ENCODE results near the gene OSBPL5. TPM values are rescaled to one million over a fixed set of nuclear protein-coding genes. Genes with fewer than 3 reads are reported as not detected.

OSBPL5 gene
- total and polyA plus RNA-seq, 4 donors = 20.9 to 54.0 (median 34.8) TPM

DNA sequence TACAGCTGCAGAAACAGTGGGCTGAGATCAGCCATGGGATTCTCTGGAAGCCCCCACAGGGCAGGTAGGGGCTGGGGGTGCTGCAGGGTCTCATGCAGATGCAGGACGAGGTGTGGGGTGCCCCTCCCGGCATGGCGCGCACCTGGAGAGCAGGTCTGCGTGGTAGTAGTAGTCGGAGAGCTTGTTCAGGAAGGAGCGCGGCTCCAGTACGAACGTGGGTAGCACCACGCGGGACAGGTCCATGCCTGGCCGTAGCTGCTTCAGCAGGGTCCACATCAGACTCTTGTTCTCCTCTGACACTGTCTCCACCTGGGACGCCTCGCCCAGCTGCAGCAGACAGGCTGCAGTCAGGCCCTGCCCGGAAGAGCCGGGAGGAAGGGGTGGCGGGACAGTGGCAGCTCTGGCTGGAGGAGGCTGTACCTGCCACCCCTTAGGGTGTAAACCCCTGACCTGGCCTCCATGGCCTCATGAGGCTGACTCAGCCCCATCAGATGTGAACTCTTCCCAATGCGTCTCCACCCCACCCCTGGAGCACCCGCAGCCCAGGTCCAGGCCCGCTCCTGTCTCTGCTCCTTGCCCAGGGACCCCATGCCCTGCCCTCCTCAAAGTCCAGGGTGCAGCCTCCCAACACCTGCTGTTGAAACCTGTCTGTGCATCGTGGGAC, 60.9 kb downstream of the OSBPL5 start:
- DNase-seq (ENCODE audit: low read depth in 4 of 6, low spot score in 6 of 6) = no peak
- Histone ChIP-seq H3K36me3 (ENCODE audit: control insufficient read depth, insufficient read depth, low read length) (peaks cover 95% of the 10 kb centered on the region), H3K9me3 (ENCODE audit: control insufficient read depth, insufficient read depth, low read length) (no peaks in the 10 kb centered on the region), H3K27me3 (ENCODE audit: control insufficient read depth, insufficient read depth, low read length) (no peaks in the 10 kb centered on the region), H3K4me1 (ENCODE audit: control insufficient read depth, insufficient read depth, low read length) (no peaks in the 10 kb centered on the region), H3K27ac (ENCODE audit: low read depth, low read length) (no peak overlapping the region), H3K4me3 (ENCODE audit: low read depth, low read length) (no peak overlapping the region)
- WGBS (ENCODE audit: insufficient coverage) = 94% methylated on average over 22 of the region's 22 CpGs

DNA sequence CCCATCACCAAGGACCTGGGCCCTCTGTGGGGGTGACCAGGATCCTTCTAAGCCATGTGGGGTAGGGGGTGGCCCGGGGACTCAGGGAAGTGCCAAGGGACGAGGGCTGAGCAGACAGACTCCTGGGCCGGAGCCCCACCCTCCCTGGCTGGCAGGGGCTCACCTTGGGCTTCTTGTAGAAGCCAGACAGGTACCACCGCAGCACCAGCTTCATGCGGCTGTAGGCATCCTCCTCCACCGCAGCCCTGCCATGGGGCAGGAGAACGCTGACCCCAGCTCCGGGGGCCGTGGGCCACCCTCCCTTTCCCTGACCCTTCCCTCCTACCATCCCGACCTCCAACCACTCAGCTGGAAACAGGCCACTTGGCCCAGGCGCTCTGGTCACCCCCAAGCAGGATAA, 62.0 kb downstream of the OSBPL5 start:
- WGBS (ENCODE audit: insufficient coverage) = 91% methylated on average over 11 of the region's 11 CpGs
- Histone ChIP-seq H3K9me3 (ENCODE audit: control insufficient read depth, insufficient read depth, low read length) (no peaks in the 10 kb centered on the region), H3K4me1 (ENCODE audit: control insufficient read depth, insufficient read depth, low read length) (no peaks in the 10 kb centered on the region), H3K27ac (ENCODE audit: low read depth, low read length) (no peak overlapping the region), H3K27me3 (ENCODE audit: control insufficient read depth, insufficient read depth, low read length) (no peaks in the 10 kb centered on the region), H3K36me3 (ENCODE audit: control insufficient read depth, insufficient read depth, low read length) (peaks cover 87% of the 10 kb centered on the region), H3K4me3 (ENCODE audit: low read depth, low read length) (no peak overlapping the region)
- no peak for DNase-seq (ENCODE audit: low read depth in 4 of 6, low spot score in 6 of 6)

DNA sequence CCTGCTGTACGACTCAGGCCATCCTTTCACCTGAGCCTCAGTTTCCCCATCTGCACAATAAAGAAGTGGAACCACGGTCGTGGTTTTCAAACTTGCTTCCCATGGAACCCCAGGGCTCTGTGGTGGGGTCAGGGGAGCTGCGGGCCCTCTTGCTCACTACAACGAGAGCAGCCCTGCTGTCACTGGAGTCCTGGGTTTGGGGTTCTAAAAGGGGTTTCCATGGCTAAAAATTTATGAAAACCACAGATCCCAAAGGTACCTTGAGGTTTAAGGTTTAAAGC, 62.5 kb downstream of the OSBPL5 start:
- DNase-seq (ENCODE audit: low read depth in 4 of 6, low spot score in 6 of 6) = no peak

DNA sequence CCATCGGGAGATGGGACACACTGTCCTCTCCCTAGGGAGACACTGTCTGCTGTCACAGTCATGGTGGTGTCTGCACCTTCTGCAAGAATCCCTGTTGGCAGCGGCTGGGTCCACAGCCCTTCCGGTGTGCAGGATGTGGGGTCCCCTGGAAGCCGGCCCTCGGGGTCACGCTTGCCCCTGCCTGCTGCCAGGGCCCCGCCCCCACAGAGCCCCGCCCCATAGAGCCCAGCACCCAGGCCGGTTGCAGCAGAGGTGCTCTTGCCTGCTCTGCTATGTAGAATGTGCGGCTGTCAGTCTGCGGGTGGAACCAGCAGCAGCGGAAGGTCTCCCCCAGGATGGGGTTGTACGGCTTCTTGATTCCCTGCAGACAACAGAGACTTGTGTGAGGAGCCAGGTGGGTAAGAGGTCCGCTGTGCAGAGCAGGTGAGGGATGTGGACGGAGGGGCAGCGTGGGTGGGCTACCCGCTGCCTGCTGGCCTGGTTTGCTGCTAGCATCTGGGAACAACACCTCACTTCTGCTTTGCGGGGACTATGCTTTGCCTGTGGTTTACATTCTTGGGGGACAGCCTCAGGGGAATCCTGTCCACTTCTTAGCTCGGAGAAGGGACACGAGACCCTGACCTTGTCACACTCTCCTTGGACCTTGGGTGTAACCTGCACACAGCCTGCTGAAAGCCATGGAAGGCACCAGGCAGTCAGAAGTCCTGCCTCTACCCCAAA, 63.0 kb downstream of the OSBPL5 start:
- H3K27ac ChIP-seq (ENCODE audit: low read depth, low read length) = no peak overlapping the region
- DNase-seq (ENCODE audit: low read depth in 4 of 6, low spot score in 6 of 6) = no peak
- H3K4me3 ChIP-seq (ENCODE audit: low read depth, low read length) = no peak overlapping the region
- 86% methylated on average over 18 of the region's 20 CpGs for WGBS (ENCODE audit: insufficient coverage)
- no peaks in the 10 kb centered on the region for H3K9me3 ChIP-seq (ENCODE audit: control insufficient read depth, insufficient read depth, low read length)
- no peaks in the 10 kb centered on the region for H3K4me1 ChIP-seq (ENCODE audit: control insufficient read depth, insufficient read depth, low read length)
- peaks cover 83% of the 10 kb centered on the region for H3K36me3 ChIP-seq (ENCODE audit: control insufficient read depth, insufficient read depth, low read length)
- no peaks in the 10 kb centered on the region for H3K27me3 ChIP-seq (ENCODE audit: control insufficient read depth, insufficient read depth, low read length)

More for the DNA sequence above, 62.5 kb downstream of the OSBPL5 start:
- H3K27ac ChIP-seq (ENCODE audit: low read depth, low read length) = no peak overlapping the region
- H3K36me3 ChIP-seq (ENCODE audit: control insufficient read depth, insufficient read depth, low read length) = peaks cover 85% of the 10 kb centered on the region
- no peaks in the 10 kb centered on the region for H3K27me3 ChIP-seq (ENCODE audit: control insufficient read depth, insufficient read depth, low read length)
- H3K4me1 ChIP-seq (ENCODE audit: control insufficient read depth, insufficient read depth, low read length) = no peaks in the 10 kb centered on the region
- no peaks in the 10 kb centered on the region for H3K9me3 ChIP-seq (ENCODE audit: control insufficient read depth, insufficient read depth, low read length)
- WGBS (ENCODE audit: insufficient coverage) = 92% methylated on average over 5 of the region's 5 CpGs
- no peak overlapping the region for H3K4me3 ChIP-seq (ENCODE audit: low read depth, low read length)

DNA sequence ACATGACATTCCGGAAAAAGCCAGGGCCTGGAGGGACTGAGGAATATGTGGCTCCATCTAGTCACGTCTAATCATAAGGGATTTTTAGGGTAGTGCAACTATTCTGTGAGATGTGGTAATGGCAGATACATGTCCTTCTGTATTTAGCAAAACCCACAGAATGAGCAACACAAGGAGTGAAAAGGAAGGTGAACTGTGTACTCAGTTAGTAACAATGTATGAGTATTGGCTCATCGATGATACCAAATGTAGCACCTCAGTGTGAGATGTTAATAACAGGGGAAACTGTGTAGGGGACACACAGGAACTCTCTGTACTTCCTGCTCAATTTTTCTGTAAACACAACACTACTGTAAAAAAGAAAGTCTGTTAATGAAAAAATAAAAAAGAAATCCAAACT, 65.9 kb downstream of the OSBPL5 start:
- no CpG with 5 or more reads among the region's 3 CpGs for WGBS (ENCODE audit: insufficient coverage)

DNA sequence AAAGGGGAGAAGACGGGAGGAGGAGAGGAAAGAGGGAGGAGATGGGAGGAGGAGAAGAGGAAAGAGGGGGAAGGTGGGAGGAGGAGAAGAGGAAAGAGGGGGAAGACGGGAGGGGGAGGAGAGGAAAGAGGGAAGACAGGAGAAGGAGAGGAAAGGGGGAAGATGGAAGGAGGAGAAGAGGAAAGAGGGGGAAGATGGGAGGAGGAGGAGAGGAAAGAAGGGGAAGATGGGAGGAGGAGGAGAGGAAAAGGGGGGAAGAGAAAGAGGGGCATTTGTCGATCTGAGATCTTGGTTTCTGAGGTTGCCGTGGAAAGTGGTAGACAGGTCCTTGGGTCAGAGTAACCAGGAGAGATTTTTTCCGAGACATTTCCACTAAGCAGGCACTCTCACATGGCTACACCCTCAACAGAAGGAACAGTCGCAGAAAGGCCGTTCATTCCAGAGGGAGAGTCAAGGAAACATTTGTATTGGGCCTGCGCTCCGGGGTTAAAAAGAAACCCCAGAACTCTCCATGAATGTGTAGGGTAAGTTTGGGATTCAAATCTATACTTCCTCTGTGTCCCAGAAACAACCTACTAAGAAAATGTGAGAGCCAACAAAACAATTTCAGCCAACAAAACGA, 68.1 kb downstream of the OSBPL5 start:
- WGBS (ENCODE audit: insufficient coverage) = 57% methylated on average over 2 of the region's 10 CpGs
- no peak for DNase-seq (ENCODE audit: low read depth in 4 of 6, low spot score in 6 of 6)
- no peaks in the 10 kb centered on the region for H3K9me3 ChIP-seq (ENCODE audit: control insufficient read depth, insufficient read depth, low read length)
- no peaks in the 10 kb centered on the region for H3K27me3 ChIP-seq (ENCODE audit: control insufficient read depth, insufficient read depth, low read length)
- H3K4me3 ChIP-seq (ENCODE audit: low read depth, low read length) = no peak overlapping the region
- H3K36me3 ChIP-seq (ENCODE audit: control insufficient read depth, insufficient read depth, low read length) = peaks cover 66% of the 10 kb centered on the region
- H3K27ac ChIP-seq (ENCODE audit: low read depth, low read length) = no peak overlapping the region
- peaks cover 12% of the 10 kb centered on the region for H3K4me1 ChIP-seq (ENCODE audit: control insufficient read depth, insufficient read depth, low read length)

More for the DNA sequence above, 65.9 kb downstream of the OSBPL5 start:
- H3K27me3 ChIP-seq (ENCODE audit: control insufficient read depth, insufficient read depth, low read length) = no peaks in the 10 kb centered on the region
- H3K27ac ChIP-seq (ENCODE audit: low read depth, low read length) = no peak overlapping the region
- peaks cover 5% of the 10 kb centered on the region for H3K4me1 ChIP-seq (ENCODE audit: control insufficient read depth, insufficient read depth, low read length)
- H3K4me3 ChIP-seq (ENCODE audit: low read depth, low read length) = no peak overlapping the region
- H3K9me3 ChIP-seq (ENCODE audit: control insufficient read depth, insufficient read depth, low read length) = no peaks in the 10 kb centered on the region
- peaks cover 66% of the 10 kb centered on the region for H3K36me3 ChIP-seq (ENCODE audit: control insufficient read depth, insufficient read depth, low read length)
- no peak for DNase-seq (ENCODE audit: low read depth in 4 of 6, low spot score in 6 of 6)

DNA sequence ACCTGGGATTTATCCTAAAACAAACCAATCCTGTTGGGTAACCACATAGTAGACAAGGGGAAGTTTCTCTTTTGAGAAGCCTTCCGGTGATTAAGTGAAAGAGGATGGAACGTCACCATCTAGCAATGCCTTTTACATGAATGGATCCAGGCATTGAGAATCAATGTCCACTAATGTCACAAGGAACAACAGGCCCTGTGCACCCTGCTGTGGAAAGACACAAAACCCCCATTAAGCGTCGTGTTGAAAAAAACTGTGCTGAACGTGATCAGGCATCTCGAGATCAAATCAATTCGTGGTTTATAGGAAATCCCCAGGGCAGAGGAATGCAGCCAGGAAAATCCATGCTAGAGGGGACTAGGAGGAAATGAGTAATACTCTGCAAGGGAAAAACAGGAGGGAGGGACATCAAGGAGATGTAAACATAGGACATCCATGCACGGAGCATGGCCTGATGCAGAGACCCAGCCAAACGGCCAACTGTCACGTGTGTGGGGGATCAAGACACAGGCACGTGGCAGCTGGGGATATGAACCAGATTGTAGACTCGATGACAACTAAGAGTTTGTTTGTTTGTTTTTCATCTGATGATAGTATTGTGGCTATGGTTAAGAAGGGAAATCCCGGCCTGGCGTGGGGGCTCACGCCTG, 69.3 kb downstream of the OSBPL5 start:
- 23% methylated on average over 10 of the region's 15 CpGs for WGBS (ENCODE audit: insufficient coverage)
- Histone ChIP-seq H3K4me1 (ENCODE audit: control insufficient read depth, insufficient read depth, low read length) (peaks cover 18% of the 10 kb centered on the region), H3K27ac (ENCODE audit: low read depth, low read length) (peak overlapping the region; percentile 64), H3K27me3 (ENCODE audit: control insufficient read depth, insufficient read depth, low read length) (no peaks in the 10 kb centered on the region), H3K4me3 (ENCODE audit: low read depth, low read length) (no peak overlapping the region), H3K36me3 (ENCODE audit: control insufficient read depth, insufficient read depth, low read length) (peaks cover 68% of the 10 kb centered on the region), H3K9me3 (ENCODE audit: control insufficient read depth, insufficient read depth, low read length) (no peaks in the 10 kb centered on the region)
- DNase-seq (ENCODE audit: low read depth in 4 of 6, low spot score in 6 of 6) = peak in 3 of 6 donors; percentile 11 to 67 (median 53)

DNA sequence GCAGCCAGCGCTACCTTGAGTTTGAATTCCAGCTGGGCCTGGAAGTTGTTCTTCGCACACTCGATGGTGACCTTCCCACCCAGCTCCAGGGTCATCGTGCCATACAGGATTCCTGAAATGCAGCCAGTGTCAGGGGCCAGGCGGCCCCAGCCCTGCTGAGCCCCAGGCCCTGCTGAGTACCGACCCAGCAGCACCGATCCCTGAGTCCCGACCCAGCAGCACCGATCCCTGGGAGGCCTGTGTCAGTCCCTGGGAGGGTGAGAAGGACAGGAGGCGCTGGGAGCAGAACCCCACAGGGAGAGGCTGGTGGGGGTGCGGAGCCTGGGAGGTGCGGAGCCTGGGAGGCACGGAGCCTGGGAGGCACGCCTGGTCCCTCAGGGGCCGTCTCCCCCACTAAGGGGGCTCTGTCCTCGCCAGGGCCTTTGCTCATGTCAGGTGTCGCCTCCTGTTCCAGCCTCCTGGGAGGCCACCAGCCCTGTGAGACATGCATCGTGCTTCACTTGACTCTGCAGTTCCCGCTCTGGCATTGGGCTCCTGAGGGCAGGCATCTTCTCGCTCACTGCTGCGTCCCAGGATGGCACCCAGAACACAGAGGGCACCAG, 70.8 kb downstream of the OSBPL5 start:
- no peak overlapping the region for H3K27ac ChIP-seq (ENCODE audit: low read depth, low read length)
- no peaks in the 10 kb centered on the region for H3K9me3 ChIP-seq (ENCODE audit: control insufficient read depth, insufficient read depth, low read length)
- H3K4me3 ChIP-seq (ENCODE audit: low read depth, low read length) = no peak overlapping the region
- no peak for DNase-seq (ENCODE audit: low read depth in 4 of 6, low spot score in 6 of 6)
- H3K4me1 ChIP-seq (ENCODE audit: control insufficient read depth, insufficient read depth, low read length) = peaks cover 18% of the 10 kb centered on the region
- peaks cover 70% of the 10 kb centered on the region for H3K36me3 ChIP-seq (ENCODE audit: control insufficient read depth, insufficient read depth, low read length)
- no peaks in the 10 kb centered on the region for H3K27me3 ChIP-seq (ENCODE audit: control insufficient read depth, insufficient read depth, low read length)
- 87% methylated on average over 18 of the region's 21 CpGs for WGBS (ENCODE audit: insufficient coverage)

DNA sequence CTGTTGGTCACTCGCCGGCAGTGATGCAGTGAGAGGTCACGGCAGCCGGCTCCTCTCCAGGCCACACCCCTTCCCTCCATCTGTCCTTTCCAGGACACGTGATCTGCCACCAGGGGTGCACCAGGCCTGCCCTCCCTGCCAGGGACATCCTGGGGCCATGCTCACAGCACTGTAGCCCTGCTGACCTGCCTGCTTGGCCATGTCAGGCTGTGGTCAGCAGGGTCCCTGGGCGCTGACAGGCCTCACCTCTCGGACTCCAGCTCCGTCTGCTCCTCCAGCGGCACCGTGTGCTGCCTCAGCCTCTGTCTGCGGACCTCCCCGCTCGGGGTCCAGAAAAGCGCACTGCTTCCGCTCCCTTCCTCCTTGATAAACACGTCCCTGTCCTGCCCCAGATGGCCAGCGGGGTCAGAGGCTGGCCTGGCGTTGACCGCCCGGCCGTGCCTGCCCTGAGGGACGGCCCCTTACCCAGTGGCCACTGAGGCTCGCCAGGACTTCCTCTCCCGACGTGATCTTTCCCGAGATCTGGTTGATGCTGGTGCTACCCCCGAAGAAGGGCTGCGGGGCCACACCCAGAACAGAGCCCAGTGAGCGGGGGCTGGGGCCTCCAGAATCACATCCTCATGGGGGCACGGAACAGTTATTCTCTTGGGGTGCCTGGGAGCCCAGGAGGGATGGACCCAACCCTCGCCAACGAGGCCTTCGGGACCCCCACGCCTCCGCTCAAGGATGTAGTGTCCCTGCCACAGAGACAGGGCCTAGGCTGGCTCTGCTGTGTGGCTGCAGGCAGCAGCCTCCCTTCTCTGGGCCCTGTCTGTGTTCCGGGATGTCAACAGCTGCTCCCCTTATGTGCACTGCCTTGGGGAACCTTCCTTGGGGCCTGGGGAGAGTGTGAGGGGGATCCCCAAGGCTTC, 71.6 kb downstream of the OSBPL5 start:
- Histone ChIP-seq H3K27me3 (ENCODE audit: control insufficient read depth, insufficient read depth, low read length) (no peaks in the 10 kb centered on the region), H3K27ac (ENCODE audit: low read depth, low read length) (no peak overlapping the region), H3K4me3 (ENCODE audit: low read depth, low read length) (no peak overlapping the region), H3K9me3 (ENCODE audit: control insufficient read depth, insufficient read depth, low read length) (no peaks in the 10 kb centered on the region), H3K36me3 (ENCODE audit: control insufficient read depth, insufficient read depth, low read length) (peaks cover 76% of the 10 kb centered on the region), H3K4me1 (ENCODE audit: control insufficient read depth, insufficient read depth, low read length) (peaks cover 18% of the 10 kb centered on the region)
- WGBS (ENCODE audit: insufficient coverage) = 82% methylated on average over 35 of the region's 36 CpGs
- no peak for DNase-seq (ENCODE audit: low read depth in 4 of 6, low spot score in 6 of 6)

All from spinal cord (tissue), 10 donors.